Fibroblast of lung (primary cell): ENCODE measurements around the gene PRRG3. TPM values are rescaled to one million over a fixed set of nuclear protein-coding genes. Genes with fewer than 3 reads are reported as not detected.

Experiments used
- DNase-seq, 2 donors: peaks; one replicate each; pipeline versions ENCODE4 v3.0.0 to v3.0.0-alpha.2; 2010; ENCODE audit warnings: low read depth in 2 of 2
- H2AFZ ChIP-seq: 2 replicates; pipeline ENCODE4 v1.5.1; 2012; ENCODE audit warnings: low read length, control low read depth, inconsistent platforms
- H3K27ac ChIP-seq: 2 replicates; pipeline ENCODE4 v1.5.1; 2011; ENCODE audit warnings: low read length, control low read depth; ENCODE audit not compliant: insufficient read depth
- H3K27me3 ChIP-seq: 2 replicates; pipeline ENCODE4 v1.5.1; 2011; ENCODE audit warnings: mild to moderate bottlenecking, low read length; ENCODE audit not compliant: control insufficient read depth, insufficient read depth
- H3K36me3 ChIP-seq: 2 replicates; pipeline ENCODE4 v1.5.1; 2011; ENCODE audit warnings: low read length; ENCODE audit not compliant: control insufficient read depth, insufficient read depth
- H3K4me1 ChIP-seq: 2 replicates; pipeline ENCODE4 v1.5.1; 2011; ENCODE audit warnings: low read length; ENCODE audit not compliant: control insufficient read depth, insufficient read depth; ENCODE audit errors: extremely low read depth
- H3K4me2 ChIP-seq: 2 replicates; pipeline ENCODE4 v1.5.1; 2011; ENCODE audit warnings: low read length, control low read depth; ENCODE audit not compliant: insufficient read depth; ENCODE audit errors: extremely low read depth
- H3K4me3 ChIP-seq, 4 experiments: fragments of 200-600 bp in 1 of 4; sonication (generic) in 1 of 4; replicated peaks in 1 of 4; 2 replicates each; pipeline ENCODE4 v1.5.1; 2011 to 2016; ENCODE audit warnings: low read length in 4 of 4, low read depth in 3 of 4, mild to moderate bottlenecking in 3 of 4, control low read depth in 2 of 4, inconsistent platforms in 1 of 4, mixed read lengths in 1 of 4; ENCODE audit not compliant: insufficient read depth in 1 of 4; ENCODE audit errors: control extremely low read depth in 1 of 4
- H3K79me2 ChIP-seq: 2 replicates; pipeline ENCODE4 v1.5.1; 2012; ENCODE audit warnings: mild to moderate bottlenecking, low read length, inconsistent platforms; ENCODE audit not compliant: control insufficient read depth, insufficient read depth
- H3K9ac ChIP-seq: 2 replicates; pipeline ENCODE4 v1.5.1; 2011; ENCODE audit warnings: mild to moderate bottlenecking, low read length, control low read depth; ENCODE audit not compliant: insufficient read depth
- H3K9me3 ChIP-seq: 2 replicates; pipeline ENCODE4 v1.5.1; 2012; ENCODE audit warnings: low read depth, low read length; ENCODE audit not compliant: control insufficient read depth, insufficient read depth
- H4K20me1 ChIP-seq: 2 replicates; pipeline ENCODE4 v1.5.1; 2011; ENCODE audit warnings: low read length; ENCODE audit not compliant: control insufficient read depth, insufficient read depth; ENCODE audit errors: extremely low read depth
- CTCF ChIP-seq, 2 donors: IDR thresholded peaks in 1 of 2; conservative IDR thresholded peaks in 1 of 2; 1 replicate in 1 of 2; 2 replicates in 1 of 2; pipeline ENCODE4 v1.5.1; 2011 to 2012; ENCODE audit warnings: low read length in 2 of 2, control low read depth in 1 of 2, inconsistent platforms in 1 of 2, low read depth in 1 of 2, mild to moderate bottlenecking in 1 of 2
- EZH2 ChIP-seq: IDR thresholded peaks from 2 replicates; pipeline ENCODE4 v1.5.1; 2012; ENCODE audit warnings: low read length, control low read depth, mild to moderate bottlenecking; ENCODE audit errors: missing control alignments
- polyA plus RNA-seq, 2 donors: library from polyadenylated mRNA; depleted of rRNA in 1 of 2; stranded (reverse) in 1 of 2; unstranded in 1 of 2; fragments of >200 nt; gene quantifications; 2 replicates each; pipeline ENCODE4 v1.2.1, GENCODE V29; 2011 to 2012; ENCODE audit warnings: missing spikeins in 1 of 2
- total RNA-seq: library from RNA; depleted of rRNA; stranded (reverse); fragments of >200 nt; gene quantifications from 2 replicates; pipeline ENCODE4 v1.2.1, GENCODE V29; 2014

PRRG3 gene
- total and polyA plus RNA-seq, 2 donors (not counting 1 experiment from before 2014, with no cell fraction given): 0.66 TPM; not detected in 1

DNA sequence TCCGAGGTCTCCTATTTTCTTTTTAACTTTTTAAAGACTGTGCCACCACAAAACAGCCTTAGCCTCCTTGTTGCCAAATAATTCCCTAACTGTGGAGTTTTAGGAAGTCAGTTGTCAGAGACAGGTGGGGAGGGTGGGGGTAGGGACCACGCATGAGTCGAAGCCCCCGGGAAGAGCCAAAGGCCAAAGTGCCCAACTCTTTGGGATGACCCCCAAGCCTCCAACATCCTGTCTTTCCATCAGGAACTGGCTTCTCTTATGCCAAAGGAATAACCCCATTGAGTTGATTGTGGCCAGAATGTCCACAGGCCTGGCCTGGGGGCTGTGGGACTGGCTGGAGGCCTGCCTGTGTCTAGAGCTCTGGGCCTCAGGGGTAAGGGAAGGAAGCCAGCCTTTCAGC, 5.8 kb downstream of the PRRG3 start:
- Histone ChIP-seq H3K4me1 (no peaks in the 10 kb centered on the region), H3K9me3 (no peaks in the 10 kb centered on the region), H3K9ac (no peak overlapping the region), H3K4me3 (no peak overlapping the region), H4K20me1 (no peaks in the 10 kb centered on the region), H3K27ac (no peak overlapping the region), H2AFZ (no peak overlapping the region), H3K4me2 (no peak overlapping the region), H3K36me3 (no peaks in the 10 kb centered on the region), H3K27me3 (no peaks in the 10 kb centered on the region), H3K79me2 (no peaks in the 10 kb centered on the region)
- TF ChIP-seq EZH2: no peak
- TF ChIP-seq CTCF (conservative IDR thresholded peaks at IDR 0.05 in 1 of 2, IDR thresholded peaks at IDR 0.05 in 1 of 2; ENCODE audit: low read depth in 1 of 2, low read length in 2 of 2): no peak
- DNase-seq: no peak

- DNase-seq: no peak
- Histone ChIP-seq H4K20me1 (no peaks in the 10 kb centered on the region), H3K9ac (no peak overlapping the region), H3K4me2 (no peak overlapping the region), H3K4me3 (no peak overlapping the region), H3K27me3 (no peaks in the 10 kb centered on the region), H3K9me3 (no peaks in the 10 kb centered on the region), H3K79me2 (no peaks in the 10 kb centered on the region), H2AFZ (no peak overlapping the region), H3K36me3 (no peaks in the 10 kb centered on the region), H3K4me1 (no peaks in the 10 kb centered on the region), H3K27ac (no peak overlapping the region)
- TF ChIP-seq EZH2 (no peak), CTCF (conservative IDR thresholded peaks at IDR 0.05 in 1 of 2, IDR thresholded peaks at IDR 0.05 in 1 of 2; ENCODE audit: low read depth in 1 of 2, low read length in 2 of 2) (no peak)
Observed at GRCh38 chrX:151701531-151701930, 6.3 kb downstream of the PRRG3 start.

DNA sequence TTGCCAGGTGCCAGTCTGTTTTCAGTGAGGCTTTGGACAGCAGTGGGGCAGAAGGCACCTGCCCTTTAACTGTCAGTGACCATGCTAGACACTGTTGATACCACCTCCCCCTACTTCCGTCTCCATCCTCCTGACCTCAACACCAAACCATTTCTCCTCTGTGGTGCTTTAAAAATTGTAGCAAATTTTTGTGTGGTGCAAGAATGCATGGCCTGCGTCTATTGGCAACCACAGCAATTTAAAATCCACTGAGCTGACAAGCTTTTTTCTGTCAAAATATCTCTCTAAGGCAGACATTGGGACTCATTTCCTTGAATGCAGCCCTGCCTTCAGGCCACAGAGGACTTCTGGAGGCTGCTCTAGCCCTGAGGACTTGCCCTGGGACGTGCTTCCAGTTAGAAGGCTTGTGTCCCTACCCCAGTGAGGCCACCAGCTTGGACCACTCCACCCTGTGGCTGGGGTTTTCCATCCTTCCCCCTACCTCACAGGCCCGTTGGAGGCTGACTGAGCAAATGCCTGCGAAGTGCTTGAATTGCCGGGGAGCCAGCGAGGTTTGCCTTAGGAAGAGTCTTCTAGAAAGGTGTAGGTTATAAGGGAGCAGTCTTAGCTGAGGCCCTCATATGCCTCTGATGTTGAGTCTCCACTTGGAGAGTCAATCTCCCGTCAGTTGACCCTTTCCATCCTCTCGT, 6.9 kb downstream of the PRRG3 start:
- H3K4me1 ChIP-seq: no peaks in the 10 kb centered on the region
- H3K4me3 ChIP-seq: no peak overlapping the region
- H3K27me3 ChIP-seq: no peaks in the 10 kb centered on the region
- H3K36me3 ChIP-seq: no peaks in the 10 kb centered on the region
- no peaks in the 10 kb centered on the region for H3K79me2 ChIP-seq
- no peak overlapping the region for H3K9ac ChIP-seq
- peak in 1 of 2 donors; percentile 23 for DNase-seq
- no peak overlapping the region for H3K4me2 ChIP-seq
- H4K20me1 ChIP-seq: no peaks in the 10 kb centered on the region
- H3K27ac ChIP-seq: no peak overlapping the region
- H2AFZ ChIP-seq: no peak overlapping the region
- H3K9me3 ChIP-seq: no peaks in the 10 kb centered on the region
- no peak for TF ChIP-seq EZH2
- TF ChIP-seq CTCF (conservative IDR thresholded peaks at IDR 0.05 in 1 of 2, IDR thresholded peaks at IDR 0.05 in 1 of 2; ENCODE audit: low read depth in 1 of 2, low read length in 2 of 2): no peak
